HCT116 (cell line): ENCODE measurements around the gene C17orf100. TPM values are rescaled to one million over a fixed set of nuclear protein-coding genes. Genes with fewer than 3 reads are reported as not detected.

ENCODE experiments used
- ATAC-seq: fragments of 200-7000 bp; cut with Tn5 transposase; 2 replicates; pipeline ENCODE4 v1.9.1; 2020; ENCODE audit warnings: mild to moderate bottlenecking, moderate library complexity
- BruUV-seq: library from RNA; stranded (reverse); fragments of 400-500 nt; replicated peaks from 2 replicates; lab custom pipeline; 2021; lab: Mats Ljungman, UMichigan
- CTCF ChIA-PET: fragments of 300-600 bp; sonication (Branson Sonifier 250); formaldehyde crosslinking; loops from one replicate; lab custom pipeline; 2021; ENCODE audit warnings: antibody characterized with exemption; lab: Charles Lee
- POLR2A ChIA-PET: fragments of 300-600, 350-600 bp; sonication (Branson Sonifier 250); formaldehyde crosslinking; loops from one replicate; lab custom pipeline; 2021; ENCODE audit warnings: antibody characterized with exemption; lab: Charles Lee
- RAD21 ChIA-PET, 2 experiments: fragments of 300-600 bp; sonication (Branson Sonifier 250); formaldehyde crosslinking; loops; one replicate each; lab custom pipeline; 2023; ENCODE audit warnings: low total read pairs in 2 of 2; ENCODE audit not compliant: uncharacterized antibody in 2 of 2, unreplicated experiment in 2 of 2, low non-redundant PET in 1 of 2; lab: Charles Lee
- DNase-seq: peaks from one replicate; pipeline ENCODE4 v3.0.0-alpha.2; 2010; ENCODE audit warnings: low read depth, low spot score
- H2AFZ ChIP-seq: fragments of 200-600 bp; shearing (Covaris generic), sonication (generic); 2 replicates; pipeline ENCODE4 v1.6.1; 2017; ENCODE audit warnings: low read depth, mixed run types, mixed read lengths, antibody characterized with exemption, low read length; ENCODE audit not compliant: poor library complexity, severe bottlenecking
- H3K27ac ChIP-seq: 2 replicates; pipeline ENCODE4 v1.5.1; 2012; ENCODE audit warnings: low read depth, low read length
- H3K27me3 ChIP-seq: fragments of 200-600 bp; sonication (generic); 2 replicates; pipeline ENCODE4 v1.6.1; 2016; ENCODE audit warnings: mixed run types, low read length, mixed read lengths; ENCODE audit not compliant: insufficient read depth
- H3K36me3 ChIP-seq, 2 experiments: fragments of 200-500 bp in 1 of 2; fragments of 200-600 bp in 1 of 2; sonication (Bioruptor generic) in 1 of 2; sonication (generic) in 1 of 2; 2 replicates each; pipeline versions ENCODE4 v1.5.1 to v1.6.1; 2014 to 2016; ENCODE audit warnings: low read length in 2 of 2, inconsistent platforms in 1 of 2, mixed read lengths in 1 of 2, mixed run types in 1 of 2; ENCODE audit not compliant: insufficient read depth in 2 of 2, control insufficient read depth in 1 of 2
- H3K4me1 ChIP-seq, 2 experiments: fragments of 200-600 bp in 1 of 2; sonication (generic) in 1 of 2; 2 replicates each; pipeline versions ENCODE4 v1.5.1 to v1.6.1; 2012 to 2017; ENCODE audit warnings: low read length in 2 of 2, inconsistent platforms in 1 of 2, mild to moderate bottlenecking in 1 of 2, mixed read lengths in 1 of 2, mixed run types in 1 of 2, moderate library complexity in 1 of 2; ENCODE audit not compliant: insufficient read depth in 2 of 2, control insufficient read depth in 1 of 2
- H3K4me2 ChIP-seq: fragments of 200-600 bp; sonication (generic); 2 replicates; pipeline ENCODE4 v1.6.1; 2017; ENCODE audit warnings: mixed run types, low read length, mixed read lengths
- H3K4me3 ChIP-seq, 2 experiments: fragments of 200-600 bp in 1 of 2; sonication (generic) in 1 of 2; replicated peaks in 1 of 2; 2 replicates each; pipeline ENCODE4 v1.5.1; 2011 to 2016; ENCODE audit warnings: low read length in 2 of 2, control low read depth in 1 of 2, low read depth in 1 of 2, mild to moderate bottlenecking in 1 of 2, mixed read lengths in 1 of 2, mixed run types in 1 of 2
- H3K79me2 ChIP-seq: fragments of 200-600 bp; sonication (generic); 2 replicates; pipeline ENCODE4 v1.6.1; 2017; ENCODE audit warnings: mild to moderate bottlenecking, mixed run types, low read length, moderate library complexity, mixed read lengths; ENCODE audit not compliant: insufficient read depth
- H3K9ac ChIP-seq: fragments of 200-600 bp; sonication (generic); 2 replicates; pipeline ENCODE4 v1.6.1; 2016; ENCODE audit warnings: low read length, mixed read lengths
- H3K9me2 ChIP-seq: fragments of 200-600 bp; sonication (generic), shearing (Covaris generic); 2 replicates; pipeline ENCODE4 v1.6.1; 2017; ENCODE audit warnings: mixed run types, mild to moderate bottlenecking, moderate library complexity; ENCODE audit not compliant: insufficient read depth
- H3K9me3 ChIP-seq, 2 experiments: fragments of 200-500 bp in 1 of 2; fragments of 200-600 bp in 1 of 2; sonication (Bioruptor generic) in 1 of 2; sonication (generic) in 1 of 2; 2 replicates each; pipeline ENCODE4 v1.6.1; 2014 to 2017; ENCODE audit warnings: low read length in 2 of 2, mixed read lengths in 2 of 2, inconsistent platforms in 1 of 2, low read depth in 1 of 2, mild to moderate bottlenecking in 1 of 2, mixed run types in 1 of 2, moderate library complexity in 1 of 2; ENCODE audit not compliant: control insufficient read depth in 1 of 2, insufficient read depth in 1 of 2
- H4K20me1 ChIP-seq: fragments of 200-600 bp; sonication (generic), shearing (Covaris generic); 2 replicates; pipeline ENCODE4 v1.6.1; 2017; ENCODE audit warnings: mixed run types, mild to moderate bottlenecking, moderate library complexity; ENCODE audit not compliant: insufficient read depth
- ATF3 ChIP-seq: IDR thresholded peaks from 2 replicates; pipeline ENCODE4 v1.6.1; 2012
- CBX3 ChIP-seq: IDR thresholded peaks from 2 replicates; pipeline ENCODE4 v1.6.1; 2012; ENCODE audit warnings: low read depth
- CEBPB ChIP-seq: IDR thresholded peaks from 2 replicates; pipeline ENCODE4 v1.6.1; 2012; ENCODE audit warnings: low read depth
- EGR1 ChIP-seq: IDR thresholded peaks from 2 replicates; pipeline ENCODE4 v1.6.1; 2012; ENCODE audit warnings: low read depth
- ELF1 ChIP-seq: IDR thresholded peaks from 2 replicates; pipeline ENCODE4 v1.6.1; 2012; ENCODE audit warnings: low read depth, borderline replicate concordance
- EZH2 ChIP-seq: fragments of 200-600 bp; sonication (generic); IDR thresholded peaks from 2 replicates; pipeline ENCODE4 v1.6.1; 2017; ENCODE audit warnings: antibody characterized with exemption, mixed run types
- FOSL1 ChIP-seq: IDR thresholded peaks from 2 replicates; pipeline ENCODE4 v1.6.1; 2012; ENCODE audit warnings: low read depth
- JUND ChIP-seq: IDR thresholded peaks from 2 replicates; pipeline ENCODE4 v1.6.1; 2012
- POLR2A ChIP-seq: IDR thresholded peaks from 2 replicates; pipeline ENCODE4 v1.7.0; 2011; ENCODE audit warnings: borderline replicate concordance; ENCODE audit not compliant: insufficient read depth, insufficient read length; ENCODE audit errors: extremely low read depth
- POLR2AphosphoS5 ChIP-seq: IDR thresholded peaks from 2 replicates; pipeline ENCODE4 v1.6.1; 2011; ENCODE audit warnings: mild to moderate bottlenecking, low read depth, low read length, moderate library complexity
- SIN3A ChIP-seq: IDR thresholded peaks from 2 replicates; pipeline ENCODE4 v1.6.1; 2012; ENCODE audit warnings: low read depth
- SP1 ChIP-seq: IDR thresholded peaks from 2 replicates; pipeline ENCODE4 v1.6.1; 2012; ENCODE audit warnings: low read depth
- SRF ChIP-seq: IDR thresholded peaks from 2 replicates; pipeline ENCODE4 v1.6.1; 2012; ENCODE audit warnings: low read depth
- TCF7L2 ChIP-seq: IDR thresholded peaks from 2 replicates; pipeline ENCODE4 v1.7.0; 2011; ENCODE audit warnings: borderline replicate concordance, inconsistent platforms; ENCODE audit not compliant: insufficient read depth, insufficient read length; ENCODE audit errors: extremely low read depth
- YY1 ChIP-seq: IDR thresholded peaks from 2 replicates; pipeline ENCODE4 v1.6.1; 2011; ENCODE audit warnings: low read length, low read depth, moderate library complexity, mild to moderate bottlenecking; ENCODE audit not compliant: insufficient replicate concordance; ENCODE audit errors: extremely low read depth
- ZFX ChIP-seq: fragments of 450-650 bp; IDR thresholded peaks from 2 replicates; pipeline ENCODE4 v1.6.1; 2017
- ZNF274 ChIP-seq: fragments of 200-500 bp; sonication (Bioruptor generic); IDR thresholded peaks from 2 replicates; pipeline ENCODE4 v1.6.1; 2014; ENCODE audit warnings: mild to moderate bottlenecking, low read depth, low read length, inconsistent platforms
- intact Hi-C: fragments of 100-400 bp; cut with micrococcal nuclease; formaldehyde crosslinking; loops from 2 replicates; pipeline ENCODE4 v1.10.0; 2022
- total RNA-seq: library from RNA; stranded (reverse); gene quantifications from one replicate; pipeline ENCODE4 v1.2.1, GENCODE V29; 2021; ENCODE audit not compliant: unreplicated experiment
- TF ChIP-seq, protein P1 (sequence below): IDR thresholded peaks from 2 replicates; pipeline ENCODE4 v1.6.1; 2012; ENCODE audit warnings: low read depth
- TF ChIP-seq, protein P2 (sequence below): IDR thresholded peaks from 2 replicates; pipeline ENCODE4 v1.6.1; 2011; ENCODE audit warnings: mild to moderate bottlenecking, low read length, moderate library complexity; ENCODE audit not compliant: insufficient replicate concordance; ENCODE audit errors: extremely low read depth
- TF ChIP-seq, protein P3 (sequence below): IDR thresholded peaks from 2 replicates; pipeline ENCODE4 v1.6.1; 2012

The C17orf100 gene
- total RNA-seq, 1 experiment from 2014 or later: 0.76 TPM

- RAD21 ChIA-PET: interaction anchor here in 1 of 2 experiments (0.7 kb wide), 1 partner anchor 16 kb away, joined by 3 read pairs; no protein-coding TSS in a partner anchor
- Histone ChIP-seq H3K79me2 (peaks cover 65% of the 10 kb centered on the region), H3K27ac (peak within 1 kb of the TSS; percentile 94), H3K9me3 (no peaks in the 10 kb centered on the region), H3K4me1 (peaks cover 13 to 29% of the 10 kb centered on the region in 2 experiments; a peak in 3 of 4 replicates), H3K4me2 (peak within 1 kb of the TSS; percentile 85), H3K4me3 (peak within 1 kb of the TSS; percentile 79 to 88), H3K9me2 (no peaks in the 10 kb centered on the region), H3K36me3 (peaks cover 16 to 20% of the 10 kb centered on the region in 2 experiments; a peak in 3 of 4 replicates), H3K9ac (peak within 1 kb of the TSS; percentile 84), H2AFZ (peak within 1 kb of the TSS; percentile 63), H4K20me1 (no peaks in the 10 kb centered on the region), H3K27me3 (no peaks in the 10 kb centered on the region)
- DNase-seq (peak; percentile 83), ATAC-seq (peak; percentile 90)
- BruUV-seq: no TSS peak
- TF ChIP-seq, protein P1, sequence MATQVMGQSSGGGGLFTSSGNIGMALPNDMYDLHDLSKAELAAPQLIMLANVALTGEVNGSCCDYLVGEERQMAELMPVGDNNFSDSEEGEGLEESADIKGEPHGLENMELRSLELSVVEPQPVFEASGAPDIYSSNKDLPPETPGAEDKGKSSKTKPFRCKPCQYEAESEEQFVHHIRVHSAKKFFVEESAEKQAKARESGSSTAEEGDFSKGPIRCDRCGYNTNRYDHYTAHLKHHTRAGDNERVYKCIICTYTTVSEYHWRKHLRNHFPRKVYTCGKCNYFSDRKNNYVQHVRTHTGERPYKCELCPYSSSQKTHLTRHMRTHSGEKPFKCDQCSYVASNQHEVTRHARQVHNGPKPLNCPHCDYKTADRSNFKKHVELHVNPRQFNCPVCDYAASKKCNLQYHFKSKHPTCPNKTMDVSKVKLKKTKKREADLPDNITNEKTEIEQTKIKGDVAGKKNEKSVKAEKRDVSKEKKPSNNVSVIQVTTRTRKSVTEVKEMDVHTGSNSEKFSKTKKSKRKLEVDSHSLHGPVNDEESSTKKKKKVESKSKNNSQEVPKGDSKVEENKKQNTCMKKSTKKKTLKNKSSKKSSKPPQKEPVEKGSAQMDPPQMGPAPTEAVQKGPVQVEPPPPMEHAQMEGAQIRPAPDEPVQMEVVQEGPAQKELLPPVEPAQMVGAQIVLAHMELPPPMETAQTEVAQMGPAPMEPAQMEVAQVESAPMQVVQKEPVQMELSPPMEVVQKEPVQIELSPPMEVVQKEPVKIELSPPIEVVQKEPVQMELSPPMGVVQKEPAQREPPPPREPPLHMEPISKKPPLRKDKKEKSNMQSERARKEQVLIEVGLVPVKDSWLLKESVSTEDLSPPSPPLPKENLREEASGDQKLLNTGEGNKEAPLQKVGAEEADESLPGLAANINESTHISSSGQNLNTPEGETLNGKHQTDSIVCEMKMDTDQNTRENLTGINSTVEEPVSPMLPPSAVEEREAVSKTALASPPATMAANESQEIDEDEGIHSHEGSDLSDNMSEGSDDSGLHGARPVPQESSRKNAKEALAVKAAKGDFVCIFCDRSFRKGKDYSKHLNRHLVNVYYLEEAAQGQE: no peak
- TF ChIP-seq, protein P2, sequence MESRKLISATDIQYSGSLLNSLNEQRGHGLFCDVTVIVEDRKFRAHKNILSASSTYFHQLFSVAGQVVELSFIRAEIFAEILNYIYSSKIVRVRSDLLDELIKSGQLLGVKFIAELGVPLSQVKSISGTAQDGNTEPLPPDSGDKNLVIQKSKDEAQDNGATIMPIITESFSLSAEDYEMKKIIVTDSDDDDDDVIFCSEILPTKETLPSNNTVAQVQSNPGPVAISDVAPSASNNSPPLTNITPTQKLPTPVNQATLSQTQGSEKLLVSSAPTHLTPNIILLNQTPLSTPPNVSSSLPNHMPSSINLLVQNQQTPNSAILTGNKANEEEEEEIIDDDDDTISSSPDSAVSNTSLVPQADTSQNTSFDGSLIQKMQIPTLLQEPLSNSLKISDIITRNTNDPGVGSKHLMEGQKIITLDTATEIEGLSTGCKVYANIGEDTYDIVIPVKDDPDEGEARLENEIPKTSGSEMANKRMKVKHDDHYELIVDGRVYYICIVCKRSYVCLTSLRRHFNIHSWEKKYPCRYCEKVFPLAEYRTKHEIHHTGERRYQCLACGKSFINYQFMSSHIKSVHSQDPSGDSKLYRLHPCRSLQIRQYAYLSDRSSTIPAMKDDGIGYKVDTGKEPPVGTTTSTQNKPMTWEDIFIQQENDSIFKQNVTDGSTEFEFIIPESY: peak; percentile 61
- TF ChIP-seq CBX3: no peak
- TF ChIP-seq YY1: peak; percentile 19
- no peak for TF ChIP-seq EZH2
- TF ChIP-seq ELF1: peak; percentile 96
- TF ChIP-seq CEBPB: no peak
- peak; percentile 74 for TF ChIP-seq SP1
- peak; percentile 91 for TF ChIP-seq POLR2A
- peak; percentile 90 for TF ChIP-seq TCF7L2
- no peak; the same call in 1 of the 2 replicates for TF ChIP-seq JUND
- TF ChIP-seq FOSL1: no peak
- TF ChIP-seq POLR2AphosphoS5: peak; percentile 97
- no peak for TF ChIP-seq SRF
- TF ChIP-seq, protein P3, sequence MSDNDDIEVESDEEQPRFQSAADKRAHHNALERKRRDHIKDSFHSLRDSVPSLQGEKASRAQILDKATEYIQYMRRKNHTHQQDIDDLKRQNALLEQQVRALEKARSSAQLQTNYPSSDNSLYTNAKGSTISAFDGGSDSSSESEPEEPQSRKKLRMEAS: peak; percentile 86
- peak; percentile 92 for TF ChIP-seq EGR1
- TF ChIP-seq ATF3: no peak
- peak; percentile 96 for TF ChIP-seq ZFX
- TF ChIP-seq SIN3A: peak; percentile 98
- no peak for TF ChIP-seq ZNF274
- intact Hi-C loops: loop anchor here (2.0 to 10.0 kb wide), 2 partner anchors 168 to 1056 kb away; partner anchors contain the start of gene NLRP1
- POLR2A ChIA-PET: no interaction called here
- CTCF ChIA-PET: no interaction called here
Measured at GRCh38 chr17:6640536-6641246, 10.9 kb upstream of the C17orf100 start, which contains the start of the genes KIAA0753 and TXNDC17. Gene KIAA0753, minus strand, starts transcription at chr17:6640711. Its CDS starts 5,608 bp downstream, at chr17:6635103. Gene TXNDC17, plus strand, starts transcription at chr17:6641060. Its CDS starts 23 bp downstream, at chr17:6641083.
